Mesenteric fat pad (tissue), 1 donor: ENCODE data around the gene OTOS. TPM values are rescaled to one million over a fixed set of nuclear protein-coding genes. Genes with fewer than 3 reads are reported as not detected.

ENCODE experiments used
- DNase-seq: peaks from one replicate; pipeline ENCODE4 v3.0.0-alpha.2; 2020; ENCODE audit warnings: low spot score
- long read RNA-seq: library from polyadenylated mRNA; unstranded; transcript quantifications from one replicate; pipeline ENCODE4 v2.0.0, GENCODE V29; 2020
- total RNA-seq: library from RNA; stranded (reverse); fragmentation: NEBNext Ultra II Directional; extraction: Animal tissue kit (Norgen Biotek cat#: 25700); gene quantifications from one replicate; pipeline ENCODE4 v1.2.1, GENCODE V29; 2021
- donor health status: DM: yes; HTN: yes; CAD: no.

Gene OTOS
- total RNA-seq = not detected
- long read RNA-seq = 0 reads

- no peak for DNase-seq
Observed at GRCh38 chr2:240140511-240140910, at the start of gene OTOS. OTOS (minus strand) TSS chr2:240140658; CDS start chr2:240140326, 332 bp downstream.

DNA sequence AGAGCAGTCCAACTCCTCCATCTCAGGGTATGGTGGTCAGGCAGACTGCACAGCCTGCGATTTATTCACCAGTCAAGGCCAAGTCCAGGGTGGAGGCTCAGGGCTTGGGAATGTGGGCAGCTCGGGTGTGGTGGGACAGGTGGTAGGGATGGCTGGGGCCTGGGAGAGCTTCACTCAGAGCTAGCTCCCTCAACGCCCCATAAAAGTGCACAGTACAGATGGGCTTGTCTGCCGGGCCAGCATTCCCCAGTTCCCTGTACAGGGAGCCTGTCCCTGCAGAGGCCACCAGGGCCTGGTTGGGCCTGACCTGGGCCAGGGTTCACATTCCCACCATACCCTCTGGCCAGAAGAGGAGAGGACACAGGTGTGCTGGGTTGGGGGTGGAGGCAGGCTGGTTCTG is 49.2 kb upstream of the OTOS start:
- DNase-seq = peak; percentile 60

DNA sequence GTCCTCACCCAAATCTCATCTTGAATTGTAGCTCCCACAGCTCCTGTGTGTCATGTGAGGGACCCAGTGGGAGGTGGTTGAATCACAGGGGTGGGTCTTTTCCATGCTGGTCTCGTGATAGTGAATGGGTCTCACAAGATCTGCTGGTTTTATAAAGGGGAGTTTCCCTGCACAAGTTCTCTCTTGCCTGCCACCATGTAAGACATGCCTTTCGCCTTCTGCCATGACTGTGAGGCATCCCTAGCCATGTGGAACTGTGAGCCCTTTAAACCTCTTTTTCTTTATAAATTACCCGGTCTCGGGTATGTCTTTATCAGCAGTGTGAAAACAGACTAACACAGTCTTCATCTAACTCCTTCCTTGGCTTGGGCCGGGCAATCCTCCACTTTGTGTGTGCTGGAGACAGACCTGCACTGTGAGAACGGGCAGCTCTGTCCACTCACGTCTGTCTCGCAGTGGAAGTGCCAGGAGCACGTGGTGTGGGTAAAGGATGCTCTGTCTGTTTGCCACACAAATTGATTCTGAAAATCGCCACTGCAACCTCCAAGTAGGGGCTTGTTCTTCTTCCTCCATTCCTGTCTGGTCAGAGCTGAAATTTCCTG is 47.6 kb upstream of the OTOS start:
- DNase-seq = peak; percentile 43

GRCh38 chr2:240186191-240186725 is 45.8 kb upstream of the OTOS start:
- DNase-seq = peak; percentile 43

GRCh38 chr2:240184656-240185055 is 44.2 kb upstream of the OTOS start:
- DNase-seq = no peak

GRCh38 chr2:240183875-240184590 is 43.6 kb upstream of the OTOS start:
- DNase-seq = peak; percentile 75

GRCh38 chr2:240183006-240183874 is 42.8 kb upstream of the OTOS start:
- peak; percentile 62 for DNase-seq

DNA sequence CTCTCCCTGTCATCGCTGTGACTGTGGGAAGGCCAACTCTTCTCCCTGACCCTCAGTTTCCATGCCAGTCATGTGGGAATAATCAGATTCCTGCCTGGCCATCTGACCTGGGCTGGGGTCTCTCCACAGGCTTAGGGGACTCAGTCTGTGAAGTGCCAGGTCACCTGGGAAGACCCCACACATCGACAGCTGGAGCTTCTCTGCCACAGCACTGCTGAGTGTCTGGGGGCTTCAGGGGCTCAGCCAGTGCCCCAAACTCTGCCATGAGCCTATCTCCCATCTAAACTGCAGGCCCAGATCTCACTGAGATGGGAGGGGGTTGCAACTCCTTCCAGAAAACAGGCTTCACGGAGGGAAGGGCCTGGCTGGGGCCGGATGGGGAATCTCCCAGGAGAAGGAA is 42.0 kb upstream of the OTOS start:
- DNase-seq = peak; percentile 59

GRCh38 chr2:240182001-240182400 is 41.5 kb upstream of the OTOS start:
- DNase-seq = peak; percentile 60

- DNase-seq = no peak
Observed at GRCh38 chr2:240179941-240180666, 39.6 kb upstream of the OTOS start.

DNA sequence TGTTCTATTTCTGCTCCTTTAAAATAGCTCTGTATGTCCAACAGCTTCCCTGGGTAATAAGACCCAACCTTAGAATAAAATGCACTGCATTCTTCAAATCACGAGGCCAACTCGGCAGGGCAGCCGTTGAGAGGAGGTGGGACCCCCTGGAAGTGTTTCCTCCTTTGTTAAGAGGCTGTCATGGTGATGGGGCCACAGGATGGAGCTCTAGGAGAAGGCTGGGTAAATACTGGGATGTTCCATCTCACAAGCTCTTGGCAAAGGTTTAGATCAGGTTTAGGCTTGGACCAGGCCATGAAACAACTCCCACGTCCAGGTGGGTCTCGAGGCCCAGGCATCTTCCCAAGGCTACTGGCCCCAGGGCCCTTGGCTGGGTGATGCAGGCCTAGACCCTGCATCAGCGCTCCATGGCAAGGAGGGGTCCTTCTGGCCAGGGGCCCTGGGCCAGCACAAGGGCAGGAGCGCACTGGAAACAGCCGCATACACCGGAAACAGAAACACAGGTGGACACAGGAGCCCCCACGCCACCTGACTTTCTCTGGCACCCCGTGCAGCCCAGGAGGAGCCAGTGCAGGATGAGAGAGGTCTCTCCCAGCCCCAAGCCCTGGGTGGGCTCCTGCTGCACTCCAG is 38.8 kb upstream of the OTOS start:
- no peak for DNase-seq

DNA sequence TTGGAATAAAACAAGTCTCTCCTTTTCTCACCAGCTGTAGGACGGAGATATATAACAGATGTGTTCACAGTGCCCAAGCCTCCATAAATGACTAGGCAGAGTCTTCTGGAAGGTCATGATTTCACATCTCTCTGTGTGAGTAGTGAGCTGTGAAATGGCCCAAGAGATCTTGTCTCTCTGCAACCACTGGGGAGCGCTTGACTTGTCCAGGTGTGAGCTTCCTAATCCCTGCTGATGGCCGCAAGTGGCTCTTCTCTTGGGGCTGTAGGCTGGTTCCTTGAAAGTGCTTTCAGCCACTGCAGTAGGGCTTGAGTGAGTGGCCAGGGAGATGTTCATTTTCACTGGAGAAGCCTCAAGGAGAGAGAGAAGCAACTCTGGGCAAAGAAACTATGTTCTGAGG is 38.1 kb upstream of the OTOS start:
- no peak for DNase-seq

GRCh38 chr2:240174496-240174895 is 34.0 kb upstream of the OTOS start:
- DNase-seq = no peak

GRCh38 chr2:240172071-240172895 is 31.8 kb upstream of the OTOS start:
- DNase-seq = no peak

- no peak for DNase-seq
Observed at GRCh38 chr2:240170883-240171282, 30.4 kb upstream of the OTOS start.

GRCh38 chr2:240170354-240170735 is 29.9 kb upstream of the OTOS start:
- no peak for DNase-seq

GRCh38 chr2:240169486-240170353 is 29.3 kb upstream of the OTOS start:
- no peak for DNase-seq

- no peak for DNase-seq
Observed at GRCh38 chr2:240168546-240169361, 28.3 kb upstream of the OTOS start.
